Activated CD4-positive, CD25-positive, alpha-beta regulatory T cell treated with anti-CD3 and anti-CD28 coated beads, Interleukin-2, amount 50 U/mL, for 16 hours (primary cell): ENCODE data around the gene STK32A.

Experiments
- DNase-seq: peaks from one replicate; pipeline ENCODE4 v3.0.0-alpha.2; 2020; ENCODE audit warnings: low read depth, low spot score

Gene STK32A

DNA sequence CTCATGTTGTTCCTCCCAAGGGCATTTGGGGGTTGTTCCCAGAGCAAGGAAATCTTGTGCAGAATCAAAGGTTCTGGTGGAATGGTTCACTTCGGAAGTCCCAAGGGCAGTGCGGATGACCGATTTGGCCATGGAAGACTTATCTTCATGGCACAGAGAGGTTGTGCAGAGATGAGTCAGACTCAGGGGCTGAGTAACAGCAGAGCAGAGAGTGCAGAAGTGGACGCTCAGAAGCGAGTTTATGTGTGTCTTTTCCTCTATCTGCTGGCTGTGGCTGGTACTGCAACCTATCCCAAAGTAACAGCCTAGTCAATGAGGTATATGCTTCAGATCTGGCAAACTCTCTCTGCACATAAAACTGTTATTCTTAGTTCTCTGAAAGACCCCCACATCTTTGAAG lies 157.0 kb downstream of the STK32A start:
- no peak for DNase-seq

DNA sequence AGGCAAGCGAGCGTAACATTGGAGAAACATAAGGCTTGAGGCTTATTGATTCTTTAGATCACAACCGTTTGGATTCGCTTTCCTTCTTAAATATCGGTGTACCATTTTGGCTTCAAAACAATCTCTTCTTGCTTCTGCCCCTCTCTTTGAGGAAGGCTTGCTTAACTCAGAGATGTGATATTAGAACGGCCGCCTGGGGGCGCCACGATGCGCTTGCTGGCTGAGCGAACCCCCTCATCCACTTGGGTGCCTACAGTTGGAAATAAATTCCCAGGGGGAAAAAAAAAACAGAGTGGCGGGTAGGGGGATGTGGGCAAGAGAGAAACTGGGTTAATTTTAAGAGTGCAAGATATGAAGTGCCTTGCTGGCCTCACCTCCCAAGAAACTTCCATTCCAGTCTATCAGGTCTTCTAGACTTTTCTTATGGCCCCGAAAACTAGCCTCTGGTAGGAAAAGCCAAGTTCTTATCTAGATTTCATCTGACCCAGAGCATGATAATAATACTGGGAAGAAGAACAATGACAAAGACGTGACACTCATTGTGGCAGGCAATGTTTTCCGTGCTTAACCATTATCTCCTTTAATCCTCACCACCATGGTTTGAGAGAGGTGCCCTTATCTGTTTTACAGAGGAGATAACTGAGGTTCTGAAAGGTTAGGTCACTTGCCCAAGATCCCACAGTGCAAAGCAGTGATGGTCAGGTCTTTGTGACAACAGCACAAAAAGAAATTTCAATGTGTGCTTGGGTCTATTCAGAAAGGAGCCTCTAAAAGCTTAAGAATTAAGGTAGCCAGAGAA lies 159.2 kb downstream of the STK32A start:
- no peak for DNase-seq

DNA sequence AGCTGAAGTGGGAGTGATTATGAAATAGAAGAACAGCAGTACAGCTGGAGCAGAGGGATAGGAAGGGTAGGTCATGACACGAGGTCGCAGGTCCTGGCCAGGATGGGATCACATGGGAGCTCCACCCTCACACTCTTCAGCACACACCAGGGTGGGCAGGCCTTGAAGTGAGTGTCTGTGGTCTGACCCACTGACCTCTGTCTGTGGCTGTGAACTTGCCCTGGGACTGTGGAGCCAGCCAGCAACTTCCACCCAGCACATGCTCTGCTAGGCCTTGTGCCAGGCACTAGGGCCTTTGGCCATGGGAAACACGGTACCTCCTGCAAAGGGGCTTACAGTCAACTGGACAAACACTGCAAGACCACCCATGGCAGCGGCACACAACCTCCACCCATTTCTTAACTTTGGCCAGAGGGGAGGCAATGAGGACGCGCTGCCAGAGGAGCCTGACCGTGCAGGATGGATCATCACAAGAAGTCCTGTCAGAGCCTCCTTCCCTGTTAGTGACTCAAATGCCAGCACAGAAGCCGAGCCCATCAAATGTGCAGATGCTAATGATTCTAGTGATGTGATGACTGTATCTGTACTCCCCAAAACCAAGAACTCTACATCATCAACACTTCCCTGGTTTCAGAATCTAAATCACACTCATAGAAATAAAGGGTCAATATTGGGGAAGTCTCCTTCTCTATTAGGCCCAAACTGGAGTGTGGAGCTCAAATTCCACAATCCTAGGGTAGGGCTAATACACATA lies 161.4 kb downstream of the STK32A start:
- no peak for DNase-seq

DNA sequence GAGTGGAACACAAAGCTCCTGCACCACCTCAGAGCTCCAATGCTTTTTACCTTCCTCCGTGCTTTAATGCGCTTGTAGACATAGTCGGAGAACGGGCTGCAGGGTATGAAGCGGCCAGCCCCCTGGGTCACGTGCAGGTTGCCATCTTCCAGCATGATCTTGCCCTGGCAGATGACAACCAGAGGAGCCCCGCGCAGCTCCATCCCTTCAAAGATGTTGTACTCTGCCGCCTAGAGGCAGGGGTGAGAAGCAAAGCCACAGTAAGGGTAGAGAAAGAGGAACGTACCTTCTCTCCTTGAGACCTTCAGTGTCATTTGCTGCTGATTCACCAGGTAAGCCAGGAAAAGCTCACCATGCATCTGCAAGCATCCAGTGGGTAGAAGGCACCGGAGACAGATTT lies 162.8 kb downstream of the STK32A start:
- no peak for DNase-seq

DNA sequence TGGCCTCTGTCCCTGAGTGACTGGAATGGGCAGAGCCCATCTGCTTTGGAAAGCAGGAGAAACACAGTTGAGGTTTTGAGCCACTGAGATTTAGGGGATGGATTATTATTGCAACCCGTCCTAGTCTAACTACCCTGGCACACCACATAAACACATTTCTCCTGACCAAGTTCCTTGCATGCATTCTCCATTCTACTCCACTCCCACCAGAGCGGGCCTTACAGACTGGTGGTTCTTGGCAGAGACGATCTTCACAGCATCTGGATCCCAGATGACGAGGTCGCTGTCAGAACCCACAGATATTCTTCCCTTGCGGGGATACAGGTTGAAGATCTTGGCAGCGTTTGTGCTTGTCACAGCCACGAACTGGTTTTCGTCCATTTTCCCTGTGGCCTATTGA lies 164.0 kb downstream of the STK32A start:
- no peak for DNase-seq

DNA sequence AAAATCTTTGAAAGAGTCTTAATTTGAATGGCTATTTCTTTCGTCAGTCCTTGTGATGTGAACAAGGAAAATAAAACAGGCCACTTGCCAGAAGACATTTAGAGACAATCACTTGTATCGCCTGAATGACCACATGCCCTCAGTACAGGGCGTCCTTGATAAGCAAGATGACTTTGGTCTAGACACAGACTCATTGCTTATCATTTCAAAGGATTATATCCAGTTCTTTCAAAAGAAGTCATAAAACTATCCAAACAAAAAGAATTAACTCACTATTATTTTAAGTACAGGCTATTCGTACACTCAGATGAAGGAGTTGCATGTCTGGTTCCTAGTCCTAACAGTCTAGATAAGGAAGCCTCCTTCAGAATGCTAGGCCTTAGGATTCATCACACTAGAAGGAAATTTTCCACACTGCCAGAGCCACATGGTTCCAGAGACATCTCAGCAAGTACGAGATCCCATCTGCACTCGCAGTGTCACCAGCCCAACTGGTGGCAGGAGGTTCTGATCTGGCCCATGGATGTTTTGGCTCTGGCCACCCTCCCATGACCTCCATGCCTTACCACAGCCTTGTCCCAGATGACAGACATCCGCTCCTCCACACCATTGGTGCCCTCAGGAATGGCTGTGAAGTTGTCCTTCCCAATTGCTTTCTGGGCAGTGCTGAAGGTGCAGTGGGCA lies 165.4 kb downstream of the STK32A start:
- DNase-seq, result no peak

- no peak for DNase-seq
Measured at GRCh38 chr5:147400881-147401280, 166.1 kb downstream of the STK32A start.

DNA sequence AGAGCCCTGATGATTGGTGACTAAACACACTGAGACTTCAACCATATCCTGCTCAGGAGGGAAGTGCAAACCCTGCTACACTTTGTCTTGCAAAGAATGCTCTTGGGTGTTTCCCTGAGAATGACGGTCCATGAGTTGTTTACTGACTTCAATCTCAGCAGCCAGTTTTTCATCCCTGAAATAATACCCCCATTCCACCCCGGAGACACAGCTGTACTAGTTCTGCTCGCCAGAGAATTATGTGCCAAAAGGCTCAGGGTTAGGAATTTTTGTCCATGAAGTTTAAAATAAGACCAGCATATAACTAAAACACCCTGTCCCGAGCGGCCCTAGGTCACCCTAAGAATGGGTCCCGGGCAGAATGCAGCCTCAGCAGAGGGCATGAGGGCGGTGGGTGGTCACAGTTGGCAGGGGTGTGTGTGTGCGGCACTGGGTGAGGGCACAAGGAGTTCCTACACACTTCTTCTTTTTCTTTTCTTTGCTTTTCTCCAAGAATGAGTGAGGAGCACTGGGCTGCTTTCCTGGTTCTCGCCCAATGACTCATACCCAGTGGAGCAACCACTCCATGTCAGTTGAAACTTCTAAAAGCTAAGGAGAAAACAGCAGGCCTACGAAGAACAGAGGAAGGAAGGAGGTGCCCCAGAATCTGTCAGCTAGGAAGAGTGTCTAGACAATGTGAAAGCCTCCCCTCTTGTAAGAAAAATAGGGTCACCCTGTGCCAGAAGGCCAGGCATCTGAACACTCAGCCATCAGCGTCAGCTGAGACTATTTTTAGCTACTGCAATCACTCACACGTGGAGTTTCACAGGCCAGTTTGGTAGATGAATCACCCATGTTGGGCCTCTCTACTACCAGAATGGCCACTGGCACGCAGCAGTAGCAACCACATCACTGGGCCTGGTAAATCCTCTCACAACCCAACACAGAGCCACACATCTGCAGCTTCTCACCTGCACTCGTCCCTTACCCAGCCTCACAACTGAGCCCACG lies 169.1 kb downstream of the STK32A start:
- no peak for DNase-seq

- no peak for DNase-seq
Measured at GRCh38 chr5:147404706-147405105, 169.9 kb downstream of the STK32A start.

DNA sequence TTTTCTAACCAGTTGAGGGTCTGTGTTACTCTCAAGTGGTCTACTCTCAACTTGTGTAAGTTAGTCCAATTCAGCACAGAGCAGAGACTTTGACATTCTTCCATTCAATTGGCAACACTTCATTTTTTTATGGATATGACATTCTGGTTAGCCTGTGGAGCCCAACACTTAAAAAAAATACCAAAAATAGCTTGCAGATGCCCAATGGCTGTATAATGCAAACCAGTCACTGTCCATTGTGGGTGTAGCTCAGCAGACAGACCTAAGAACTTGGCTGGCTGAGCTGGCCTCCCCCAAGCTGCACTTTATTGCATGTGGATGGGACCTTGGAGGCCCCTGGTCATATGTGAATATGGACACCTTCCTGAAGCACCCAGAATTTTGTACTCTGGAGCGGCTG lies 171.8 kb downstream of the STK32A start:
- no peak for DNase-seq

GRCh38 chr5:147407094-147407681 lies 172.4 kb downstream of the STK32A start:
- DNase-seq, result no peak

GRCh38 chr5:147408980-147409379 lies 174.2 kb downstream of the STK32A start:
- DNase-seq, result no peak

DNA sequence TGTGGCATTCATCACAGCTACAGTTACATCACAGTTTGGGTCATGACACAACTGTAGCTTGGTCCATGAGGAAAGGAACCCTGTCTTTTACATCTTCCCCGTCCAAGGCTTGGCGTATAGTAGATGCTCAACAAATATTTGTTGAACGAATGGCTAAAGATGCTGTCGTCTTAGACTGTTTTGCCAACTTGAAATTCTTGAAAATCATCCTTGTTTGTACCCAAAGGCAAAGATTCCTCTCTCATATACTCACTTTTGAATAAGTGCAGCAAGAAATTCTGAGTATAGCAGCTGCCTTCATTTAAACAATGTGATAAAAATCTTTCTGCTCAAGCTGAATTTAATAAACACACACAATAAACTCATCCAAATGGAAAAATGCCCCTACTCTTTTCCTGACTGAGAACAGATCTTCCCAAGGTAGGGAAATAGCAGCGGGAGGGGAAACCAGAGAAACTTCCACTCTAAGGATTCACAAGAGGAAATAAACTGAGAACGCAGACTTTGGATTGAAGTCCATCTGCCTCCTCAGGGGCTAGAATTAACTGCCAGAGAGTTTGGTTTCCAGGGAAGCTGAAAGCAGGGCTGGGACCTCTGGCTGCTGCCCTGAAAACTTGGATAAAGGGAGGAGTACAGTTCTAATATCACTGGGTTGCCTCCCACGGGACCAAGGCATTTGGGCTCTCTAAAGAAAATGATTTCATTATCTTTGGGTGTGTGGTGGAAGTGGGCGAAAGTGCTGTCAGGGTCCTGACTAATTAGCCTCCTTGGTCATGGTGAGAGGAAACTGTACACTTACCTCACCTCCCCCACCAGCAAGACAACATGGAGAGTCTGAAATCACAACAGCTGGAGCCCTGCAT lies 175.9 kb downstream of the STK32A start:
- DNase-seq, result no peak

DNA sequence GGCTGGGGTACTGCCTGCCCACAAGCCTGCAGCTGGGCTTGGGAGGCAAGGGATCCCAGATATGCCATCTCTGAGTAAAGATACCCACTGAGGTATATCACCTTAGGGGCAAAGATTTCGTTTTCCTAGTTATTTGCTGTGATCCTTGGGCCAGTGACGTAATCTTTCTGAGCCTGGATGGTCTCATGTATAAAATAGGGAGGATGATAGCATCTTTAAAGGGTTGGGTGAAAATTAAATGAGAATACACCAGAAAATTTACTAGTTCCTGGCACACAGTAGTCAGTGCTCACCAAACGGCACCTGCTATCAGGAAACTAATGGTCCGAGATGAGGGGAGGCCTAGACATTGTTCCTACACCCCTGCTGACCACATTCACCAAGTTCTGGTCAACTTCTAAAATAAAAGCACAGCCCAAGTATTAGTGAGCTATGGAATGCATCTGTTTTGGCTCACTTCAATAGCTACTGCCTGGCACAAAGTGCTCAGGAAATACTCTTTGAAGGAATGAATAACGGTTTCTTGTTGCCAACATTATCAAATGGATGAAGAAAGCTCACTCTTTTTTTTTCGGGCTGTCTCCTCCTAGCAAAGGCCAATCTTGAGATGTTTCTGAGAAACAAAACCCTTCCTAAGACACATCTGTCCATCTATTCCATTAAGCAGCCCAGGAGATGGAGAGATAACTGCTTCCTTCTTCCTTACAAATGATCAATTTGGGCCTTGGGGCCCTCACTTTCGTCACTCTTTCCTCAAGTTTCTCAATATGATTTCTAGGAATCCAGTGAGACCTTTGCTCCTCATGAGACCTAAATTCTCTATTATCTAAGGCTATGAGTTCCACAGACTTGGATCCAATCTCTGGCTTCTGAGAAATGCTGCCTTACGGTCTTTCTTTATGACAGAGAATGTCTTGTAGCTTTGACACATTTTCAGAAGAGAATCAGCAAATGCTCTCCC lies 176.8 kb downstream of the STK32A start:
- DNase-seq, result no peak

GRCh38 chr5:147412561-147412960 lies 177.7 kb downstream of the STK32A start:
- no peak for DNase-seq

DNA sequence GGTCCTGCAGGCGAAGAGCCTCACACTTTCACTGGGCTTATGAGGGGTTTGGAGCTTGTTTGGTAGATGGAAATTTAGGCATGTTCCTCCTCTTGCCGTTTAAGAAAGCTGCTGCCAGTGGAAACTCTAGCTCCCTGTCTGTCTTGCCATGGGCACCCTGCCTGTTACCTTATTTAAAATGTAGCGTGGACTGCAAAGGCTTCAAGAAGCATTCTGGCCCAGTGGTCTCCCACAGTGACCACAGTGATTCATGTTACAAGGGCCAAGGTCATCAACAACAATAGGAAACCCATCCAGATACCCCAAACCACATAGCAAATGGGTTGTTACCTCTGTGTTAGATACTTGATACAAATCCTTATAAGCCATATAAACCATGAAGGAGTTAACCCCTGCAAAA lies 178.4 kb downstream of the STK32A start:
- no peak for DNase-seq

DNA sequence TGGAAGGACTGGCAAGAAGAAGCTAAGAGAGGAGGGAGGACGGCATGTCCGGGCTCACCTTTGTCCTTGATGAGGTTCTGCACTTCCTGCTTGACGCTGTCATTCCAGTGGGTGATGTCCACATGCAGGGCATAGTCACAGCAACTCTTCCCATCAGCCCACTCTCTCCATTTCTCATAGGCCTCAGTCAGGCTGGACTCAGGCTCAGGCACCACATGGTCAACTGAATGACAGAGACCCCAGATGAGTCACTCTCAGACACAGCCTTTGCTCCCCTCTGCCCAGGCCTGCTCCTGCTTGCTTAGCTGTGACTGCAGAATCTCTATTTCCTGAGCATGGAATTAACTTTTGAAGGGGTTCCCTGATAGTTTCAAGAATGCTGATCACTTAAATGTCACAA lies 180.8 kb downstream of the STK32A start:
- no peak for DNase-seq

- DNase-seq, result no peak
Measured at GRCh38 chr5:147417135-147417813, 182.4 kb downstream of the STK32A start.
